Tibial nerve (tissue), 3 donors: Measurements from ENCODE around the gene PRKAG2.

ENCODE experiments used
- CTCF ChIP-seq, 5 experiments: fragments of 200-600 bp in 3 of 5; fragments of 450-650 bp in 2 of 5; sonication (generic) in 3 of 5; IDR thresholded peaks; one replicate each; pipeline ENCODE4 v1.5.1; 2016 to 2019; ENCODE audit warnings: antibody characterized with exemption in 5 of 5, mild to moderate bottlenecking in 3 of 5, moderate library complexity in 2 of 5
- POLR2A ChIP-seq, 2 donors: fragments of 450-650 bp; IDR thresholded peaks; one replicate each; pipeline ENCODE4 v1.6.1; 2017; ENCODE audit warnings: antibody characterized with exemption in 2 of 2, mild to moderate bottlenecking in 2 of 2, moderate library complexity in 2 of 2

- TF ChIP-seq CTCF (IDR thresholded peaks at IDR 0.05) (no peak), POLR2A (IDR thresholded peaks at IDR 0.05) (no peak)
Measured at GRCh38 chr7:151869109-151869428, 7.8 kb downstream of the PRKAG2 start.
